Loucy (cell line): ENCODE measurements around the gene ACADL.
A peak's percentile ranks its signal among the peaks of the same experiment; 100 is the strongest.
"Not testable (repeated sequence)": the region's sequence is repeated elsewhere in the genome, so short reads cannot be mapped to it uniquely, and the experiment has no call there.

Source experiments
- H2AFZ ChIP-seq: fragments of 200-600 bp; sonication (generic); 2 replicates; pipeline ENCODE4 v1.6.0; 2016; ENCODE audit warnings: antibody characterized with exemption, mild to moderate bottlenecking, low read length, moderate library complexity
- H3F3A ChIP-seq: fragments of 200-600 bp; 2 replicates; pipeline ENCODE4 v1.6.0; 2016; ENCODE audit warnings: antibody characterized with exemption, low read depth, mild to moderate bottlenecking
- H3K27me3 ChIP-seq: fragments of 200-600 bp; sonication (generic); 2 replicates; pipeline ENCODE4 v1.6.1; 2014; ENCODE audit warnings: low read length, mild to moderate bottlenecking; ENCODE audit not compliant: insufficient read depth, poor library complexity, severe bottlenecking
- H3K36me3 ChIP-seq: fragments of 200-600 bp; sonication (generic); 2 replicates; pipeline ENCODE4 v1.6.1; 2016; ENCODE audit warnings: low read length; ENCODE audit not compliant: insufficient read depth
- H3K4me1 ChIP-seq: fragments of 200-600 bp; sonication (generic); 2 replicates; pipeline ENCODE4 v1.5.1; 2014; ENCODE audit warnings: low read length, mild to moderate bottlenecking; ENCODE audit not compliant: insufficient read depth, poor library complexity, severe bottlenecking
- H3K4me2 ChIP-seq: fragments of 200-600 bp; sonication (generic); 2 replicates; pipeline ENCODE4 v1.6.0; 2014; ENCODE audit warnings: antibody characterized with exemption, low read length, low read depth, mild to moderate bottlenecking; ENCODE audit not compliant: poor library complexity, severe bottlenecking
- H3K4me3 ChIP-seq: fragments of 200-600 bp; sonication (generic); 2 replicates; pipeline ENCODE4 v1.5.1; 2014; ENCODE audit warnings: low read length, mild to moderate bottlenecking, mixed read lengths; ENCODE audit not compliant: poor library complexity, severe bottlenecking
- H3K79me2 ChIP-seq: fragments of 200-600 bp; sonication (generic); 2 replicates; pipeline ENCODE4 v1.6.1; 2014; ENCODE audit warnings: low read length; ENCODE audit not compliant: insufficient read depth
- H3K9ac ChIP-seq: fragments of 200-600 bp; sonication (generic); 2 replicates; pipeline ENCODE4 v1.6.0; 2014; ENCODE audit warnings: mild to moderate bottlenecking, low read depth, low read length, moderate library complexity; ENCODE audit not compliant: poor library complexity, severe bottlenecking
- H3K9me2 ChIP-seq: fragments of 200-600 bp; sonication (generic); replicated peaks from 2 replicates; pipeline ENCODE4 v1.6.1; 2016; ENCODE audit warnings: low read depth, low read length, mixed read lengths
- H3K9me3 ChIP-seq: fragments of 200-600 bp; sonication (generic); 2 replicates; pipeline ENCODE4 v1.6.1; 2014; ENCODE audit warnings: mild to moderate bottlenecking, antibody characterized with exemption, low read length, low read depth; ENCODE audit not compliant: insufficient read depth
- H4K20me1 ChIP-seq: fragments of 200-600 bp; sonication (generic); 2 replicates; pipeline ENCODE4 v1.6.0; 2014; ENCODE audit warnings: antibody characterized with exemption, low read length, mild to moderate bottlenecking; ENCODE audit not compliant: insufficient read depth, poor library complexity, severe bottlenecking
- EZH2phosphoT487 ChIP-seq: fragments of 200-600 bp; IDR thresholded peaks from 2 replicates; pipeline ENCODE4 v1.6.1; 2018; ENCODE audit warnings: antibody characterized with exemption, mild to moderate bottlenecking, moderate library complexity, borderline replicate concordance
- TF ChIP-seq, protein P1 (sequence below): fragments of 200-600 bp; sonication (generic); conservative IDR thresholded peaks from 2 replicates; pipeline ENCODE4 v1.5.1; 2014; ENCODE audit warnings: mild to moderate bottlenecking, antibody characterized with exemption, low read length

The ACADL gene

DNA sequence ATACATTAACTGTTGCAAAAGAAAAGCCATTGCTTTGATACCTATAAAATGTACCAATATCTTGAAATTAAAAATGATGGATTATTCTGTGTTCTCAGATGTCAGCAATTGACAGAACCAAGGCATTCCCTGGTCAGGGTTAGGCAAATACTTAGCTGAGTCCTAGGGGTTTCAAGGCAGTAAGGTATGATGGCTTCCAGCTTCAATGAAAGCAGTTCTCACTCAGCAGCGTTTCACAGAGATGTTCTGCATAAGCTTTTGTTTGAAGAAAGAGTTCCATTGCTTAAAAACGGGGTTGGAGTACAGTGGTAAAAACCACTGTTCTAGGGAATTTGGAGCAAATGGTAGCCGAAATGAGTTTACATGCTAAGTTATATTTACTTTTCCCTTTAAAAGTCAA lies 37.1 kb downstream of the ACADL start:
- 0 out of 2 replicates have a peak overlapping the region, but pooled peaks have one; percentile 11 for H2AFZ ChIP-seq
- no peaks in the 10 kb centered on the region; the same call in 1 of the 2 replicates for H3F3A ChIP-seq
- TF ChIP-seq EZH2phosphoT487, result no peak
- TF ChIP-seq, protein P1, sequence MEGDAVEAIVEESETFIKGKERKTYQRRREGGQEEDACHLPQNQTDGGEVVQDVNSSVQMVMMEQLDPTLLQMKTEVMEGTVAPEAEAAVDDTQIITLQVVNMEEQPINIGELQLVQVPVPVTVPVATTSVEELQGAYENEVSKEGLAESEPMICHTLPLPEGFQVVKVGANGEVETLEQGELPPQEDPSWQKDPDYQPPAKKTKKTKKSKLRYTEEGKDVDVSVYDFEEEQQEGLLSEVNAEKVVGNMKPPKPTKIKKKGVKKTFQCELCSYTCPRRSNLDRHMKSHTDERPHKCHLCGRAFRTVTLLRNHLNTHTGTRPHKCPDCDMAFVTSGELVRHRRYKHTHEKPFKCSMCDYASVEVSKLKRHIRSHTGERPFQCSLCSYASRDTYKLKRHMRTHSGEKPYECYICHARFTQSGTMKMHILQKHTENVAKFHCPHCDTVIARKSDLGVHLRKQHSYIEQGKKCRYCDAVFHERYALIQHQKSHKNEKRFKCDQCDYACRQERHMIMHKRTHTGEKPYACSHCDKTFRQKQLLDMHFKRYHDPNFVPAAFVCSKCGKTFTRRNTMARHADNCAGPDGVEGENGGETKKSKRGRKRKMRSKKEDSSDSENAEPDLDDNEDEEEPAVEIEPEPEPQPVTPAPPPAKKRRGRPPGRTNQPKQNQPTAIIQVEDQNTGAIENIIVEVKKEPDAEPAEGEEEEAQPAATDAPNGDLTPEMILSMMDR, result no peak
- H3K36me3 ChIP-seq, result no peaks in the 10 kb centered on the region
- no peaks in the 10 kb centered on the region for H3K9me3 ChIP-seq
- no peaks in the 10 kb centered on the region for H3K9me2 ChIP-seq
- peak overlapping the region; percentile 54 for H3K4me2 ChIP-seq
- H3K79me2 ChIP-seq, result no peaks in the 10 kb centered on the region
- H3K9ac ChIP-seq, result no peak overlapping the region
- no peaks in the 10 kb centered on the region for H3K27me3 ChIP-seq
- peaks cover 14% of the 10 kb centered on the region for H3K4me1 ChIP-seq
- no peaks in the 10 kb centered on the region for H4K20me1 ChIP-seq
- H3K4me3 ChIP-seq, result peak overlapping the region; percentile 22

DNA sequence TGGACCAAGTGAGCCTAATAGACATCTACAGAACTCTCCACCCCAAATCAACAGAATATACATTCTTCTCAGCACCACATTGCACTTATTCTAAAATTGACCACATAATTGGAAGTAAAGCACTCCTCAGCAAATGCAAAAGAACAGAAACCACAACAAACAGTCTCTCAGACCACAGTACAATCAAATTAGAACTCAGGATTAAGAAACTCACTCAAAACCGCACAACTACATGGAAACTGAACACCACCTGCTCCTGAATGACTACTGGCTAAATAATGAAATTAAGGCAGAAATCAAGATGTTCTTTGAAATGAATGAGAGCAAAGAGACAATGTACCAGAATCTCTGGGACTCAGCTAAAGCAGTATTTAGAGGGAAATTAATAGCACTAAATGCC lies 41.3 kb downstream of the ACADL start:
- not testable (repeated sequence) for H3K9ac ChIP-seq, H3F3A ChIP-seq, H3K79me2 ChIP-seq, H3K27me3 ChIP-seq, H3K9me3 ChIP-seq, H3K4me2 ChIP-seq, H4K20me1 ChIP-seq, H3K9me2 ChIP-seq, H2AFZ ChIP-seq, H3K4me1 ChIP-seq, H3K4me3 ChIP-seq, H3K36me3 ChIP-seq

DNA sequence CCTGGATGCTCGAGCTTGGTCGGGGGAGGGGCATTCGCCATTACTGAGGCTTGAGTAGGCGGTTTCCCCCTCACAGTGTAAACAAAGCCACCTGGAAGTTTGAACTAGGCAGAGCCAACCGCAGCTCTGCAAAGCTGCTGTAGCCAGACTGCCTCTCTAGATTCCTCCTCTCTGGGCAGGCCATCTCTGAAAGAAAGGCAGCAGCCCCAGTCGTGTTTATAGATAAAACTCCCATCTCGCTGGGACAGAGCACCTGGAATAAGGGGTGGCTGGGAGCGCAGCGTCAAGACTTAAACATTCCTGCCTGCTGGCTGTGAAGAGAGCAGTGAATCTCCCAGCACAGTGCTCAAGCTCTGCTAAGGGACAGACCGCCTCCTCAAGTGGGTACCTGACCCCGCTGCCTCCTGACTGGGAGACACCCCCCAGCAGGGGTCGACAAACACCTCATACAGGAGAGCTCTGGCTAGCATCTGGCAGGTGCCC lies 43.6 kb downstream of the ACADL start:
- not testable (repeated sequence) for H3K9ac ChIP-seq, H4K20me1 ChIP-seq, H3K4me2 ChIP-seq, H3K4me3 ChIP-seq, H3K79me2 ChIP-seq, H3K36me3 ChIP-seq, H3K9me2 ChIP-seq, H3K9me3 ChIP-seq, H3F3A ChIP-seq, H3K27me3 ChIP-seq, H3K4me1 ChIP-seq, H2AFZ ChIP-seq

DNA sequence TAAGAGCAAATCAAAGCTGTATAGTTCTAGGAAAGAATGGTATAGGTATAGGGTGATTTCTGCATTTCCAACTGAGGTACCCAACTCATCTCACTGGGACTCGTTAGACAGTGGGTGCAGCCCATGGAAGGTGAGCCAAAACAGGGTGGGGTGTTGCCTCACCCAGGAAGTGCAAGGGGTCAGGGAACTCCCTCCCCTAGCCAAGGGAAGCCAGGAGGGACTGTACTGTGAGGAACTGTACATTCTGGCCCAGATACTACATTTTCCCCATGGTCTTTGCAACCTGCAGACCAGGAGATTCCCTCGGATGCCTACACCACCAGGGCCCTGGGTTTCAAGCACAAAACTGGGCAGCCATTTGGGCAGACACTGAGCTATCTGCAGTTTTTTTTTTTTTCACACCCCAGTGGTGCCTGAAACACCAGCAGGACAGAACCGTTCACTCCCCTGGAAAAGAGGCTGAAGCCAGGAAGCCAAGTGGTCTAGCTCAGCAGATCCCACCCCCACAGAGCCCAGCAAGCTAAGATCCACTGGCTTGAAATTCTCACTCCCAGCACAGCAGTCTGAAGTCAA lies 44.1 kb downstream of the ACADL start:
- not testable (repeated sequence) for H3F3A ChIP-seq, H3K4me3 ChIP-seq, H3K79me2 ChIP-seq, H3K9me2 ChIP-seq, H3K4me2 ChIP-seq, H3K27me3 ChIP-seq, H3K4me1 ChIP-seq, H3K36me3 ChIP-seq, H4K20me1 ChIP-seq, H2AFZ ChIP-seq, H3K9me3 ChIP-seq, H3K9ac ChIP-seq
